ENCODE results near the gene BMPR2.

BMPR2 gene

GRCh38 chr2:202609381-202610145 is 233.4 kb downstream of the BMPR2 start:
- DNase-seq = no peak

DNA sequence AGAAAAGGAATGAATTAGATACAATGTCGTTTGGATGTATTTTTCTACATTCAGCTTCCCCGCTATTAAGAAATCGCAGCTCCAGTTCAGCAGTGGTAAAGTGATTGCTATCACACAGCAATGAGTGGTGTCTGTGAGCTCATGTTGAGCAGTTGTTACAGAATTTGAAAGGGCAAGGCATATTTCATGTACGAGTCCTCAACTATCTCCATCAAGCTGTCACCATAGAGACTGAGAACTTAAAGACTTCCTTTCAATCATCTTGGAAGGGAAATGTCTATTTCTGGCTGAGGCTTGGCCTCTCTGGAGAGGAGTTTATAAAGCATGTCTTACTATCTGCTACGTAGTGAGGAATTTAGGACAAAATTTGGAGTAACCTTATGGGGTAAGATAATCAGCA is 234.3 kb downstream of the BMPR2 start:
- DNase-seq = no peak

GRCh38 chr2:202612145-202612544 is 236.0 kb downstream of the BMPR2 start:
- DNase-seq = no peak

GRCh38 chr2:202613479-202613878 is 237.4 kb downstream of the BMPR2 start:
- DNase-seq = no peak
